Bronchus fibroblast of lung (primary cell): ENCODE data around the gene GUCY2D. TPM values are rescaled to one million over a fixed set of nuclear protein-coding genes. Genes with fewer than 3 reads are reported as not detected.

Experiments used
- total RNA-seq: library from RNA; depleted of rRNA; stranded (reverse); fragments of >200 nt; gene quantifications from 2 replicates; pipeline ENCODE4 v1.2.3, GENCODE V29; 2015

The GUCY2D gene
- 0.15 TPM in 1 of 2 replicates, not detected in the other for total RNA-seq

DNA sequence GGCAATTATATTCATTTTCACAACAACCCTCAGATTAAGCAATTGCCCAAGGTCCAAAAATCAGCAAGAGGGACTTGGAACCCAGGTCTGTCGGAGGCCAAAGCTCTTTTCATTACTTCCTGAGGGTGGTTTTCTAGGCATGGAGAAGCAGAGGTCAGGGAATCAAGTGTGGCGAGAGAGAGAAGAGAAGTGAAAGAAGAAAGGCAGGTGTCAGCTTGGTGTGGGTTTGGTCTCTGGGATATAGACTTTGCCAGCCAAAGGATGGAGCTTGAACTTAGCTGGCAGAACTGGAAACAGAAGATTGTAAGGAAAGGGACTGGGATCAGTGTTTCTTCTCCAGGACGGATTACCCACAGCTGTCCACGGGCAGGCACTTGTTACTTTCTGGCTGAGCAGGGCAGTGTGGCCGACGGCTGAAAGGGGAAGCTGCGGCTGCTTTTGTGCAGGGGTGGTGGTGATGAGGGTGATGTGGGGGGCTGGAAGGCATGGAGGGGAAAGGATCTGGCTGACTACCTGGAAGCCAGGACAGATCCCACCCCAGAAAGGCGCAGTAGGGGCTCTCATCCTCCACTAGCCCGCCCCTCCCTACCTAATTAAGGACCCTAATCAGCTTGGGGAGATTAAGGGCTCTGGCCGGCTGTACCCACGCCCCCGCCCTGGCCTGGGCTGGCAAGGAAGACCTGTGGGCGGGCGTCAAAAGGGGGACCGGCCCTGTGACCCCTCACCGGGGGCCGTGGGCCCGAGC lies at the start of gene GUCY2D:
Gene GUCY2D (plus strand): TSS at position 640 of the 745 bp plus-strand sequence. CDS start 433 bp downstream, outside the sequence.

DNA sequence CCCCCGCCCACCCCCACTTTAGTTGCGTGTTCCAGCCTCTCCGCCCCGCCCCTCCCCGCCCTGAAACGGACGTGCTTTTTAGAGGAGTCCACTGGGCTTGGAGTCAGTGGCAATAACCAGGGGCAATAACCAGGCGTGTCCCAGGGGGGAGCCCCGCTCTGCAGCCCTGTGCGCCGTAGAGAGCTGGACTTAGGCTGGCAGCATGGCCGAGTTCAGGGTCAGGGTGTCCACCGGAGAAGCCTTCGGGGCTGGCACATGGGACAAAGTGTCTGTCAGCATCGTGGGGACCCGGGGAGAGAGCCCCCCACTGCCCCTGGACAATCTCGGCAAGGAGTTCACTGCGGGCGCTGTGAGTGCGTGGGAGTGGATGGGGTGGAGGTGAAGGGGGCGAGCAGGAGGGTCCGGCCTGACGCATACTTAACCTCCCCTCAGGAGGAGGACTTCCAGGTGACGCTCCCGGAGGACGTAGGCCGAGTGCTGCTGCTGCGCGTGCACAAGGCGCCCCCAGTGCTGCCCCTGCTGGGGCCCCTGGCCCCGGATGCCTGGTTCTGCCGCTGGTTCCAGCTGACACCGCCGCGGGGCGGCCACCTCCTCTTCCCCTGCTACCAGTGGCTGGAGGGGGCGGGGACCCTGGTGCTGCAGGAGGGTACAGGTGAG lies 36.7 kb downstream of the GUCY2D start, which contains the start of gene ALOX15B:
Gene ALOX15B (plus strand): TSS at position 106 of the 657 bp plus-strand sequence. CDS start 97 bp downstream, at position 203.

Other genes starting within 250 kb of the GUCY2D start
- 1.2 and 1.7 TPM in 2 replicates for gene KDM6B, start 168.4 kb upstream of the GUCY2D start, total RNA-seq
- gene TMEM88, start 147.5 kb upstream of the GUCY2D start, total RNA-seq = 0.74 and 4.2 TPM in 2 replicates
- 138 and 167 TPM in 2 replicates for gene NAA38, start 145.1 kb upstream of the GUCY2D start, total RNA-seq
- 4.9 and 5.2 TPM in 2 replicates for gene CYB5D1, start 144.6 kb upstream of the GUCY2D start, total RNA-seq
- 45.9 and 46.5 TPM in 2 replicates for gene CHD3, start 113.8 kb upstream of the GUCY2D start, total RNA-seq
- gene RNF227, start 86.3 kb upstream of the GUCY2D start, total RNA-seq = 1.0 and 1.2 TPM in 2 replicates
- 0.67 and 1.2 TPM in 2 replicates for gene KCNAB3, start 72.8 kb upstream of the GUCY2D start, total RNA-seq
- gene TRAPPC1, start 70.7 kb upstream of the GUCY2D start, total RNA-seq = 71.8 and 102 TPM in 2 replicates
- 24.5 TPM in 2 replicates for gene CNTROB, start 70.4 kb upstream of the GUCY2D start, total RNA-seq
- gene ALOX15B, start 36.4 kb downstream of the GUCY2D start, total RNA-seq = under 0.01 TPM in 1 of 2 replicates, not detected in the other
- gene ALOX12B, start 85.1 kb downstream of the GUCY2D start, total RNA-seq = not detected in 2 replicates
- gene ALOXE3, start 115.9 kb downstream of the GUCY2D start, total RNA-seq = under 0.01 TPM in 1 of 2 replicates, not detected in the other
- gene HES7, start 121.5 kb downstream of the GUCY2D start, total RNA-seq = 0.17 and 0.89 TPM in 2 replicates
- 20.7 and 23.0 TPM in 2 replicates for gene PER1, start 149.8 kb downstream of the GUCY2D start, total RNA-seq
- gene VAMP2, start 160.3 kb downstream of the GUCY2D start, total RNA-seq = 4.3 and 5.2 TPM in 2 replicates
- 30.6 and 34.5 TPM in 2 replicates for gene TMEM107, start 173.8 kb downstream of the GUCY2D start, total RNA-seq
- gene BORCS6, start 187.6 kb downstream of the GUCY2D start, total RNA-seq = 9.4 and 10.8 TPM in 2 replicates
- gene AURKB, start 208.0 kb downstream of the GUCY2D start, total RNA-seq = 89.8 and 108 TPM in 2 replicates
- gene CTC1, start 245.4 kb downstream of the GUCY2D start, total RNA-seq = 6.1 and 6.2 TPM in 2 replicates
- 42.0 and 42.7 TPM in 2 replicates for gene PFAS, start 246.7 kb downstream of the GUCY2D start, total RNA-seq